Urothelium cell line (cell line): ENCODE data around the gene GAB1.

ENCODE experiments used
- DNase-seq: peaks from one replicate; pipeline ENCODE4 v3.0.0; 2011; ENCODE audit warnings: low spot score, mixed read lengths
- FAIRE-seq: peaks from 2 replicates; lab custom pipeline; 2011; peaks lifted over from hg19 to GRCh38; lab: Jason Lieb, UNC

GAB1 gene

GRCh38 chr4:143383005-143383574 lies 46.4 kb downstream of the GAB1 start:
- FAIRE-seq (no peak), DNase-seq (no peak)

GRCh38 chr4:143384381-143384994 lies 47.8 kb downstream of the GAB1 start:
- DNase-seq (no peak), FAIRE-seq (no peak)

GRCh38 chr4:143386812-143387211 lies 50.1 kb downstream of the GAB1 start:
- DNase-seq (no peak), FAIRE-seq (no peak)

- FAIRE-seq (no peak), DNase-seq (no peak)
Measured at GRCh38 chr4:143389579-143390195, 53.0 kb downstream of the GAB1 start.

GRCh38 chr4:143390764-143391163 lies 54.1 kb downstream of the GAB1 start:
- DNase-seq (no peak), FAIRE-seq (no peak)

- no peak for DNase-seq
- FAIRE-seq = no peak
Measured at GRCh38 chr4:143391261-143391660, 54.6 kb downstream of the GAB1 start.

GRCh38 chr4:143391895-143392294 lies 55.2 kb downstream of the GAB1 start:
- DNase-seq (no peak), FAIRE-seq (no peak)

GRCh38 chr4:143393195-143393594 lies 56.5 kb downstream of the GAB1 start:
- DNase-seq (no peak), FAIRE-seq (no peak)

- no peak for DNase-seq
- no peak for FAIRE-seq
Measured at GRCh38 chr4:143394739-143395453, 58.2 kb downstream of the GAB1 start.

GRCh38 chr4:143396695-143397094 lies 60.0 kb downstream of the GAB1 start:
- no peak for FAIRE-seq
- no peak for DNase-seq

GRCh38 chr4:143397335-143397734 lies 60.7 kb downstream of the GAB1 start:
- DNase-seq = no peak
- FAIRE-seq = no peak

GRCh38 chr4:143397887-143398286 lies 61.2 kb downstream of the GAB1 start:
- FAIRE-seq = no peak
- no peak for DNase-seq

GRCh38 chr4:143399113-143399949 lies 62.7 kb downstream of the GAB1 start:
- DNase-seq = peak; percentile 15
- FAIRE-seq = no peak

- DNase-seq (no peak), FAIRE-seq (no peak)
Measured at GRCh38 chr4:143400082-143400481, 63.4 kb downstream of the GAB1 start.

- FAIRE-seq = no peak
Measured at GRCh38 chr4:143402776-143403552, 66.3 kb downstream of the GAB1 start.

GRCh38 chr4:143403553-143403820 lies 66.8 kb downstream of the GAB1 start:
- DNase-seq (no peak), FAIRE-seq (no peak)

More at GRCh38 chr4:143402776-143403552, 66.3 kb downstream of the GAB1 start:
- DNase-seq = no peak

- FAIRE-seq (no peak), DNase-seq (no peak)
Measured at GRCh38 chr4:143404555-143404954, 67.9 kb downstream of the GAB1 start.

GRCh38 chr4:143405075-143405730 lies 68.5 kb downstream of the GAB1 start:
- DNase-seq (no peak), FAIRE-seq (no peak)

GRCh38 chr4:143406523-143406922 lies 69.8 kb downstream of the GAB1 start:
- DNase-seq = peak; percentile 6

GRCh38 chr4:143407474-143407873 lies 70.8 kb downstream of the GAB1 start:
- DNase-seq (no peak), FAIRE-seq (no peak)

More at GRCh38 chr4:143406523-143406922, 69.8 kb downstream of the GAB1 start:
- no peak for FAIRE-seq
